ENCODE results near the gene DOLPP1.

GRCh38 chr9:129102095-129102525 is 21.2 kb downstream of the DOLPP1 start:
- TF ChIP-seq CTCF (IDR thresholded peaks at IDR 0.05): no peak
- TF ChIP-seq ZFX (IDR thresholded peaks at IDR 0.05; ENCODE audit: borderline replicate concordance): no peak
